GM19238 (cell line): ENCODE measurements around the gene BTK.

Experiments
- DNase-seq: peaks from one replicate; pipeline ENCODE4 v3.0.0; 2011; ENCODE audit warnings: low spot score; ENCODE audit not compliant: insufficient read length

The BTK gene

GRCh38 chrX:101385795-101386541 is at the start of gene BTK:
Gene BTK, minus strand, starts transcription at chrX:101386191. Its CDS starts 10,907 bp downstream, at chrX:101375284.
- peak; percentile 42 for DNase-seq

GRCh38 chrX:101430457-101431078 is 44.6 kb upstream of the BTK start:
- DNase-seq, result no peak

GRCh38 chrX:101429934-101430333 is 43.9 kb upstream of the BTK start:
- no peak for DNase-seq

- no peak for DNase-seq
Measured at GRCh38 chrX:101427954-101428353, 42.0 kb upstream of the BTK start.

- no peak for DNase-seq
Measured at GRCh38 chrX:101419489-101419888, 33.5 kb upstream of the BTK start.

- DNase-seq, result no peak
Measured at GRCh38 chrX:101417981-101418841, 32.2 kb upstream of the BTK start.

- DNase-seq, result no peak
Measured at GRCh38 chrX:101417190-101417589, 31.2 kb upstream of the BTK start.

GRCh38 chrX:101416691-101417090 is 30.7 kb upstream of the BTK start:
- DNase-seq, result no peak

GRCh38 chrX:101415180-101416145 is 29.5 kb upstream of the BTK start:
- peak; percentile 33 for DNase-seq

GRCh38 chrX:101411984-101412383 is 26.0 kb upstream of the BTK start:
- no peak for DNase-seq

- no peak for DNase-seq
Measured at GRCh38 chrX:101410461-101410860, 24.5 kb upstream of the BTK start.

- no peak for DNase-seq
Measured at GRCh38 chrX:101409043-101409442, 23.1 kb upstream of the BTK start.

- no peak for DNase-seq
Measured at GRCh38 chrX:101408532-101408841, 22.5 kb upstream of the BTK start.

GRCh38 chrX:101407748-101408531 is 21.9 kb upstream of the BTK start, which contains the start of the genes GLA and HNRNPH2:
Gene GLA, minus strand, starts transcription at chrX:101407925. Its CDS starts 22 bp downstream, at chrX:101407903.
Gene HNRNPH2, plus strand, starts transcription at chrX:101408222. Its CDS starts 3,767 bp downstream, at chrX:101411989.
- peak; percentile 41 for DNase-seq

- DNase-seq, result no peak
Measured at GRCh38 chrX:101407167-101407747, 21.3 kb upstream of the BTK start.

- DNase-seq, result no peak
Measured at GRCh38 chrX:101399825-101400224, 13.8 kb upstream of the BTK start.

- no peak for DNase-seq
Measured at GRCh38 chrX:101398694-101399093, 12.7 kb upstream of the BTK start.

- no peak for DNase-seq
Measured at GRCh38 chrX:101397779-101398178, 11.8 kb upstream of the BTK start.

GRCh38 chrX:101395789-101396188 is 9.8 kb upstream of the BTK start:
- DNase-seq, result no peak

GRCh38 chrX:101394372-101394771 is 8.4 kb upstream of the BTK start:
- no peak for DNase-seq
